Spleen (tissue), 7 donors: ENCODE results near the gene CCHCR1.

Source experiments
- POLR2A ChIP-seq, 3 donors: fragments of 450-650 bp; IDR thresholded peaks; one replicate each; pipeline ENCODE4 v1.5.1; 2017; ENCODE audit warnings: antibody characterized with exemption in 3 of 3, mild to moderate bottlenecking in 1 of 3
- POLR2AphosphoS5 ChIP-seq, 3 donors: sonication (generic); formaldehyde crosslinking; IDR thresholded peaks; one replicate each; pipeline ENCODE4 v1.5.1; 2017; ENCODE audit warnings: antibody characterized with exemption in 3 of 3
- TF ChIP-seq, protein P1 (sequence below), 11 experiments: fragments of 200-600 bp in 7 of 11; fragments of 450-650 bp in 4 of 11; sonication (generic) in 4 of 11; IDR thresholded peaks in 8 of 11; conservative IDR thresholded peaks in 3 of 11; 1 replicate in 7 of 11; 2 replicates in 4 of 11; pipeline versions ENCODE4 v1.4.0 to v1.8.0; 2016 to 2021; ENCODE audit warnings: antibody characterized with exemption in 11 of 11, inconsistent platforms in 4 of 11, mild to moderate bottlenecking in 1 of 11
- donor health status: DM: no; HTN: no; CAD: no; lungs with moderate emphysema.
- donor health status: DM: no; HTN: no; CAD: no.
- donor health status: DM: no; HTN: no; CAD: no.

DNA sequence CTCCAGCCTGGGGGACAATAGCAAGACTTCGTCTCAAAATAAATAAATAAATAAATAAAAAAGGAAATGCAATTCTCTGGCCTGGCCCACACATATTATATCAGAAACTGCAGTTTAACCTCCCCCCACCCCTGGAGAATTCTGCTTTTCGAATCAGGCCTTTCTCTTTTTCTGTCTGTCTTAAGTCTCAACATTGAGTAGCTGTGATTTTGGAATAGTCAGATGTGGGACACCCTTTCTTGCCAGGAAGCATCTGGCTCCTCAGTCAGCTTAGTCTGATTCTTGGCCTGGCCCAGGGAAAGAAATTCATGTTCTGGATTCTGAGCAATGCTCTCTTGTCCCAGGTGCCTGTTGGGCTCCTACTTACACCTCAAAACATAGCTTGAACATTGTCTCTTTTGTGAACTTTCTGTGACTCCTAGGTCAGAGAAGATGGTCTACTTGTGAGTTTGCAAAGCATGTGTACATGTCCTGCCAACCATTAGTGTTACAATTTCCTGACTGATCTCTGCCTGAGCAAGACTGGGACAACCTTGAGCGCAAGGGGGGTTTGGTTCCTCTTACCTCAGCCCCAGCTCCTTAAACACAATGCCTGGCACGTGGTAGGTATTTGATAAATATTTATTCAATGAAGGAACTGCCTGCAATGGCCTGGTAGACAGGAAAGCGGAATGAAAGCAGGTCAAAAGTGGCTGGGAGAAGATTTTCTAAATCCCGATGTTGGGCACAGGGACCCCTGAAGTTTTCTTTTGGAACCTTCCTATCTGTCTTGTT, 36.6 kb upstream of the CCHCR1 start:
- TF ChIP-seq, protein P1, sequence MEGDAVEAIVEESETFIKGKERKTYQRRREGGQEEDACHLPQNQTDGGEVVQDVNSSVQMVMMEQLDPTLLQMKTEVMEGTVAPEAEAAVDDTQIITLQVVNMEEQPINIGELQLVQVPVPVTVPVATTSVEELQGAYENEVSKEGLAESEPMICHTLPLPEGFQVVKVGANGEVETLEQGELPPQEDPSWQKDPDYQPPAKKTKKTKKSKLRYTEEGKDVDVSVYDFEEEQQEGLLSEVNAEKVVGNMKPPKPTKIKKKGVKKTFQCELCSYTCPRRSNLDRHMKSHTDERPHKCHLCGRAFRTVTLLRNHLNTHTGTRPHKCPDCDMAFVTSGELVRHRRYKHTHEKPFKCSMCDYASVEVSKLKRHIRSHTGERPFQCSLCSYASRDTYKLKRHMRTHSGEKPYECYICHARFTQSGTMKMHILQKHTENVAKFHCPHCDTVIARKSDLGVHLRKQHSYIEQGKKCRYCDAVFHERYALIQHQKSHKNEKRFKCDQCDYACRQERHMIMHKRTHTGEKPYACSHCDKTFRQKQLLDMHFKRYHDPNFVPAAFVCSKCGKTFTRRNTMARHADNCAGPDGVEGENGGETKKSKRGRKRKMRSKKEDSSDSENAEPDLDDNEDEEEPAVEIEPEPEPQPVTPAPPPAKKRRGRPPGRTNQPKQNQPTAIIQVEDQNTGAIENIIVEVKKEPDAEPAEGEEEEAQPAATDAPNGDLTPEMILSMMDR (IDR thresholded peaks at IDR 0.05 in 8 of 11, conservative IDR thresholded peaks at IDR 0.05 in 3 of 11): no peak
- no peak for TF ChIP-seq POLR2A (IDR thresholded peaks at IDR 0.05)
- TF ChIP-seq POLR2AphosphoS5 (IDR thresholded peaks at IDR 0.05): no peak
